ENCODE measurements around the gene ZBTB14. TPM values are rescaled to one million over a fixed set of nuclear protein-coding genes. Genes with fewer than 3 reads are reported as not detected.

The ZBTB14 gene
- total RNA-seq, 1 experiment from 2014 or later: 19.3 TPM

- peak; percentile 14 for DNase-seq (ENCODE audit: extremely low read depth, low read depth)
Measured at GRCh38 chr18:5294457-5295230, 882 bp downstream of the ZBTB14 start.

- DNase-seq (ENCODE audit: extremely low read depth, low read depth): no peak
Measured at GRCh38 chr18:5294113-5294456, 1.4 kb downstream of the ZBTB14 start.

- no peak for DNase-seq (ENCODE audit: extremely low read depth, low read depth)
Measured at GRCh38 chr18:5288517-5288935, 7.0 kb downstream of the ZBTB14 start.

- no peak for DNase-seq (ENCODE audit: extremely low read depth, low read depth)
Measured at GRCh38 chr18:5287854-5288253, 7.7 kb downstream of the ZBTB14 start.

GRCh38 chr18:5286525-5286924, 9.0 kb downstream of the ZBTB14 start:
- no peak for DNase-seq (ENCODE audit: extremely low read depth, low read depth)

- no peak for DNase-seq (ENCODE audit: extremely low read depth, low read depth)
Measured at GRCh38 chr18:5285326-5285725, 10.2 kb downstream of the ZBTB14 start.

- no peak for DNase-seq (ENCODE audit: extremely low read depth, low read depth)
Measured at GRCh38 chr18:5284808-5285207, 10.7 kb downstream of the ZBTB14 start.

GRCh38 chr18:5282770-5283169, 12.8 kb downstream of the ZBTB14 start:
- DNase-seq (ENCODE audit: extremely low read depth, low read depth): no peak

- DNase-seq (ENCODE audit: extremely low read depth, low read depth): no peak
Measured at GRCh38 chr18:5276947-5277346, 18.6 kb downstream of the ZBTB14 start.

- no peak for DNase-seq (ENCODE audit: extremely low read depth, low read depth)
Measured at GRCh38 chr18:5275872-5276271, 19.7 kb downstream of the ZBTB14 start.

GRCh38 chr18:5268874-5269273, 26.7 kb downstream of the ZBTB14 start:
- DNase-seq (ENCODE audit: extremely low read depth, low read depth): no peak

- no peak for DNase-seq (ENCODE audit: extremely low read depth, low read depth)
Measured at GRCh38 chr18:5266721-5267120, 28.8 kb downstream of the ZBTB14 start.

- DNase-seq (ENCODE audit: extremely low read depth, low read depth): no peak
Measured at GRCh38 chr18:5253910-5254309, 41.6 kb downstream of the ZBTB14 start.

GRCh38 chr18:5251117-5251516, 44.4 kb downstream of the ZBTB14 start:
- DNase-seq (ENCODE audit: extremely low read depth, low read depth): no peak

GRCh38 chr18:5250603-5251002, 44.9 kb downstream of the ZBTB14 start:
- no peak for DNase-seq (ENCODE audit: extremely low read depth, low read depth)

GRCh38 chr18:5244941-5245340, 50.6 kb downstream of the ZBTB14 start:
- no peak for DNase-seq (ENCODE audit: extremely low read depth, low read depth)

GRCh38 chr18:5239447-5239846, 56.1 kb downstream of the ZBTB14 start:
- DNase-seq (ENCODE audit: extremely low read depth, low read depth): no peak

Other genes with a start within 250 kb of the ZBTB14 start
- not detected in 2 replicates for gene AKAIN1, start 98.5 kb downstream of the ZBTB14 start, total RNA-seq (2014; rRNA removed; shearing (Covaris generic))
- 499 and 554 TPM in 2 replicates for gene EPB41L3, start 248.3 kb upstream of the ZBTB14 start, total RNA-seq (2014; rRNA removed; shearing (Covaris generic))